MCF 10A (cell line): Measurements from ENCODE around the gene ZBTB7B. TPM values are rescaled to one million over a fixed set of nuclear protein-coding genes. Genes with fewer than 3 reads are reported as not detected.
A peak's percentile ranks its signal among the peaks of the same experiment; 100 is the strongest.

Source experiments
- BruUV-seq: library from RNA; stranded (reverse); fragments of 400-500 nt; replicated peaks from 2 replicates; lab custom pipeline; 2021; lab: Mats Ljungman, UMichigan
- CTCF ChIA-PET: fragments of 300-600 bp; sonication (Branson Sonifier 250); formaldehyde crosslinking; extraction: SDS; loops from one replicate; lab custom pipeline; 2021; ENCODE audit warnings: antibody characterized with exemption, inconsistent platforms; lab: Yijun Ruan, JAX
- POLR2A ChIA-PET: fragments of 300-600, 350-650 bp; sonication (Branson Sonifier 250); formaldehyde crosslinking; extraction: SDS; loops from one replicate; lab custom pipeline; 2020; ENCODE audit warnings: antibody characterized with exemption, inconsistent platforms; lab: Yijun Ruan, JAX
- DNase-seq: peaks from one replicate; pipeline ENCODE4 v3.0.0-alpha.2; 2018; ENCODE audit not compliant: unreplicated experiment
- H3K27ac Mint-ChIP-seq: one replicate; pipeline ENCODE4 v1.8.0; 2022; ENCODE audit warnings: mild to moderate bottlenecking, low read depth, mixed read lengths; ENCODE audit not compliant: unreplicated experiment
- H3K27me3 Mint-ChIP-seq: one replicate; pipeline ENCODE4 v1.8.0; 2022; ENCODE audit warnings: mixed read lengths; ENCODE audit not compliant: insufficient read depth, unreplicated experiment
- H3K36me3 Mint-ChIP-seq: one replicate; pipeline ENCODE4 v1.8.0; 2022; ENCODE audit warnings: mild to moderate bottlenecking, moderate library complexity, mixed read lengths; ENCODE audit not compliant: insufficient read depth, unreplicated experiment
- H3K4me1 Mint-ChIP-seq: one replicate; pipeline ENCODE4 v1.8.0; 2022; ENCODE audit warnings: mixed read lengths; ENCODE audit not compliant: insufficient read depth, unreplicated experiment
- H3K4me3 Mint-ChIP-seq: one replicate; pipeline ENCODE4 v1.8.0; 2022; ENCODE audit warnings: mild to moderate bottlenecking, moderate library complexity, mixed read lengths; ENCODE audit not compliant: unreplicated experiment
- H3K9me3 Mint-ChIP-seq: one replicate; pipeline ENCODE4 v1.8.0; 2022; ENCODE audit warnings: mixed read lengths; ENCODE audit not compliant: unreplicated experiment
- intact Hi-C: fragments of 100-400 bp; cut with micrococcal nuclease; formaldehyde crosslinking; loops from 2 replicates; pipeline ENCODE4 v1.14.1; 2022
- total RNA-seq: library from RNA; stranded (reverse); gene quantifications from 2 replicates; pipeline ENCODE4 v1.2.3, GENCODE V29; 2022
- TF ChIP-seq, protein P1 (sequence below): fragments of 200-600 bp; IDR thresholded peaks from one replicate; pipeline ENCODE4 v1.8.0; 2022; ENCODE audit warnings: antibody characterized with exemption, mild to moderate bottlenecking; ENCODE audit not compliant: unreplicated experiment

Gene ZBTB7B
- total RNA-seq, 1 experiment from 2014 or later, result 175 TPM

DNA sequence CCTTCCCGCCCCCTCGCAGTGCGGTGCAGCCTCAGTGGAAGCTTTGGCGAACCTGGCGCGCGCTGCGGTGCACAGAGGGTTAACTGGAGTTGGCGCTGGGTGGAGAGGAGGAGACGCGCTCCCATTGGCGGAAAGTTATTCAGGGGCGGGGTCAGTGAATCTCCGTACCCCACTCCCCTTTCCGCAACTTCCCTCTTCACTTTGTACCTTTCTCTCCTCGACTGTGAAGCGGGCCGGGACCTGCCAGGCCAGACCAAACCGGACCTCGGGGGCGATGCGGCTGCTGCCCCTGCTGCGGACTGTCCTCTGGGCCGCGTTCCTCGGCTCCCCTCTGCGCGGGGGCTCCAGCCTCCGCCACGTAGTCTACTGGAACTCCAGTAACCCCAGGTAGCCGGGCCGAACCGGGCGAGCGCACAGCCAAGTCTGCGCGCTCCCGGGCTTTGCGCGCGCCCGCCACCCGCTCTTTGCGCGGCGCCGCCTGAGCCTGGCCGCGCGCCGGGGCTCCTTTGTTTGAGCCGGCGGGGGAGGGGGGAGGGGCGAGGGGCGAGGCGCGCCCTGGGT is 61.0 kb downstream of the ZBTB7B start, which contains the start of gene EFNA4:
Gene EFNA4 (plus strand): TSS at position 191 of the 561 bp plus-strand sequence. CDS start 84 bp downstream, at position 275.
- POLR2A ChIA-PET, result interaction anchor here (0.8 to 7.5 kb wide), 12 partner anchors 11 to 127 kb away, joined by 3 to 76 read pairs (median 7); partner anchors contain the start of genes ADAM15, CKS1B, EFNA3 and PMVK
- intact Hi-C loops, result loop anchor here (1.0 kb wide), 1 partner anchor 21 kb away; no protein-coding TSS in a partner anchor
- CTCF ChIA-PET, result interaction anchor here (0.7 to 13.1 kb wide), 4 partner anchors 9 to 21 kb away, joined by 3 to 231 read pairs (median 38); partner anchors contain the start of gene ADAM15
- TF ChIP-seq, protein P1, sequence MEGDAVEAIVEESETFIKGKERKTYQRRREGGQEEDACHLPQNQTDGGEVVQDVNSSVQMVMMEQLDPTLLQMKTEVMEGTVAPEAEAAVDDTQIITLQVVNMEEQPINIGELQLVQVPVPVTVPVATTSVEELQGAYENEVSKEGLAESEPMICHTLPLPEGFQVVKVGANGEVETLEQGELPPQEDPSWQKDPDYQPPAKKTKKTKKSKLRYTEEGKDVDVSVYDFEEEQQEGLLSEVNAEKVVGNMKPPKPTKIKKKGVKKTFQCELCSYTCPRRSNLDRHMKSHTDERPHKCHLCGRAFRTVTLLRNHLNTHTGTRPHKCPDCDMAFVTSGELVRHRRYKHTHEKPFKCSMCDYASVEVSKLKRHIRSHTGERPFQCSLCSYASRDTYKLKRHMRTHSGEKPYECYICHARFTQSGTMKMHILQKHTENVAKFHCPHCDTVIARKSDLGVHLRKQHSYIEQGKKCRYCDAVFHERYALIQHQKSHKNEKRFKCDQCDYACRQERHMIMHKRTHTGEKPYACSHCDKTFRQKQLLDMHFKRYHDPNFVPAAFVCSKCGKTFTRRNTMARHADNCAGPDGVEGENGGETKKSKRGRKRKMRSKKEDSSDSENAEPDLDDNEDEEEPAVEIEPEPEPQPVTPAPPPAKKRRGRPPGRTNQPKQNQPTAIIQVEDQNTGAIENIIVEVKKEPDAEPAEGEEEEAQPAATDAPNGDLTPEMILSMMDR, result no peak
- peak within 1 kb of the TSS; percentile 3 for H3K27ac Mint-ChIP-seq
- H3K9me3 Mint-ChIP-seq, result no peaks in the 10 kb centered on the region
- H3K36me3 Mint-ChIP-seq, result peaks cover 57% of the 10 kb centered on the region
- H3K4me1 Mint-ChIP-seq, result peaks cover 31% of the 10 kb centered on the region
- H3K27me3 Mint-ChIP-seq, result no peaks in the 10 kb centered on the region
- peak within 1 kb of the TSS; percentile 81 for H3K4me3 Mint-ChIP-seq
- DNase-seq, result peak; percentile 96
- BruUV-seq, result no TSS peak

DNA sequence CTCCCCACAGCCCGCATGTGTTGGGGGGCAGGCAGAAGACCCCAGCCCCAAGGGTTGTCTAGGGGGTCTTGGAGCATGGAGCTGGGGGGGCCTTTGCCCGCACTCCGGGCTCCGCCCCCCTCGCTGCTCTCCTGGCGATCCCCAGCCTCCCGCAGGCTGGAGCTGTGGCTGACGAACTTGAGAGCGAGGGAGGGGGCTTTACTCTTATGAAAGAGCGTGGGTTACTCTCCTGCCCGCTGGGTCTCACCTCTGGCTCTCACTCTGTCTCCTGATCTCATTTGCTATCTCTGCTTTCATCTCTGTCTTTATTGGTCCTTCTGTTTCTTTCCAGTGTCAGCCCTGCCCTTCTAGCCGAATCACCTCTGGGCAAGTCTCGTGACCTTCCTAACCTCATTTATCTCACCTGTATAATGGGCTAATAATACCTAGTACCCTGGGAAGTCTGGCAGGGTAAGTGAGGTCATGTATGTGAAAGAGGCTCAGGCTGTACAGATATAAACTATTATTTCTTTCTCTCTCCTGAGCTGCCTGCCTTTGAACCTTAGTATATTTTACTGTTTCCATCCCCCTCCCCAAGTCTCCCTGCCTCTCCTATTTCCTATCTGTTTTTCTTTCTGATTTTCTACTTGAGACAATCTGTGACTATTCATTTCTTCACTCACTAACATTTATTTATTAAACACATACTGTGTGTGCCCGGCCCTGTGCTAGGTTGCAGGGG is 61.7 kb downstream of the ZBTB7B start:
- peak; percentile 50 for DNase-seq
- H3K27me3 Mint-ChIP-seq, result no peaks in the 10 kb centered on the region
- H3K4me3 Mint-ChIP-seq, result peak overlapping the region; percentile 81
- H3K9me3 Mint-ChIP-seq, result no peaks in the 10 kb centered on the region
- H3K36me3 Mint-ChIP-seq, result peaks cover 57% of the 10 kb centered on the region
- H3K4me1 Mint-ChIP-seq, result peaks cover 31% of the 10 kb centered on the region
- ChIA-PET POLR2A (interaction anchor here (0.6 to 7.5 kb wide), 17 partner anchors 12 to 583 kb away, joined by 3 to 76 read pairs (median 7); partner anchors contain the start of genes ADAM15, CKS1B, EFNA3 and FLAD1), CTCF (interaction anchor here (0.6 to 13.1 kb wide), 13 partner anchors 10 to 583 kb away, joined by 3 to 231 read pairs (median 5); no protein-coding TSS in a partner anchor)
- intact Hi-C loops, result no loop called here
- TSS peak; percentile 55 for BruUV-seq
- peak overlapping the region; percentile 3 for H3K27ac Mint-ChIP-seq
- TF ChIP-seq, protein P1, result no peak

GRCh38 chr1:155064832-155065429 is 62.3 kb downstream of the ZBTB7B start:
- Mint-ChIP-seq H3K4me3 (peak overlapping the region; percentile 81), H3K4me1 (peaks cover 31% of the 10 kb centered on the region), H3K27me3 (no peaks in the 10 kb centered on the region), H3K36me3 (peaks cover 54% of the 10 kb centered on the region), H3K9me3 (no peaks in the 10 kb centered on the region), H3K27ac (no peak overlapping the region)
- CTCF ChIA-PET, result interaction anchor here (1.1 to 13.1 kb wide), 11 partner anchors 10 to 584 kb away, joined by 3 to 231 read pairs (median 5); no protein-coding TSS in a partner anchor
- TF ChIP-seq, protein P1, result no peak
- intact Hi-C loops, result no loop called here
- no peak for DNase-seq
- no TSS peak for BruUV-seq
- POLR2A ChIA-PET, result interaction anchor here (0.6 to 7.5 kb wide), 17 partner anchors 11 to 584 kb away, joined by 3 to 76 read pairs (median 5); partner anchors contain the start of genes ADAM15, CKS1B, EFNA3 and FLAD1
